ENCODE results near the gene NBEAL2.
"Not testable (repeated sequence)": the region's sequence is repeated elsewhere in the genome, so short reads cannot be mapped to it uniquely, and the experiment has no call there.

DNA sequence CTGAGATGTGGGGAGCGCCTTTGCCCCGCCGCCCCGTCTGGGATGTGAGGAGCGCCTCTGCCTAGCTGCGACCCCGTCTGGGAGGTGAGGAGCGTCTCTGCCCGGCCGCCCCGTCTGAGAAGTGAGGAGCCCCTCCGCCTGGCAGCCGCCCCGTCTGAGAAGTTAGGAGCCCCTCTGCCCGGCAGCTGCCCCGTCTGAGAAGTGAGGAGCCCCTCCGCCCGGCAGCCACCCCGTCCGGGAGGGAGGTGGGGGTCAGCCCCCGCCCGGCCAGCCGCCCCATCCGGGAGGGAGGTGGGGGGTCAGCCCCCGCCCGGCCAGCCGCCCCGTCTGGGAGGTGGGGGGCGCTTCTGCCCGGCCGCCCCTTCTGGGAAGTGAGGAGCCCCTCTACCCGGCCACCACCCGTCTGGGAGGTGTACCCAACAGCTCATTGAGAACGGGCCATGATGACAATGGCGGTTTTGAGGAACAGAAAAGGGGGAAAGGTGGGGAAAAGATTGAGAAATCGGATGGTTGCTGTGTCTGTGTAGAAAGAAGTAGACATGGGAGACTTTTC, 15.4 kb upstream of the NBEAL2 start:
- TF ChIP-seq, protein P1, sequence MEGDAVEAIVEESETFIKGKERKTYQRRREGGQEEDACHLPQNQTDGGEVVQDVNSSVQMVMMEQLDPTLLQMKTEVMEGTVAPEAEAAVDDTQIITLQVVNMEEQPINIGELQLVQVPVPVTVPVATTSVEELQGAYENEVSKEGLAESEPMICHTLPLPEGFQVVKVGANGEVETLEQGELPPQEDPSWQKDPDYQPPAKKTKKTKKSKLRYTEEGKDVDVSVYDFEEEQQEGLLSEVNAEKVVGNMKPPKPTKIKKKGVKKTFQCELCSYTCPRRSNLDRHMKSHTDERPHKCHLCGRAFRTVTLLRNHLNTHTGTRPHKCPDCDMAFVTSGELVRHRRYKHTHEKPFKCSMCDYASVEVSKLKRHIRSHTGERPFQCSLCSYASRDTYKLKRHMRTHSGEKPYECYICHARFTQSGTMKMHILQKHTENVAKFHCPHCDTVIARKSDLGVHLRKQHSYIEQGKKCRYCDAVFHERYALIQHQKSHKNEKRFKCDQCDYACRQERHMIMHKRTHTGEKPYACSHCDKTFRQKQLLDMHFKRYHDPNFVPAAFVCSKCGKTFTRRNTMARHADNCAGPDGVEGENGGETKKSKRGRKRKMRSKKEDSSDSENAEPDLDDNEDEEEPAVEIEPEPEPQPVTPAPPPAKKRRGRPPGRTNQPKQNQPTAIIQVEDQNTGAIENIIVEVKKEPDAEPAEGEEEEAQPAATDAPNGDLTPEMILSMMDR (IDR thresholded peaks at IDR 0.05; ENCODE audit: poor library complexity, severe bottlenecking), result not testable (repeated sequence)
- TF ChIP-seq MXI1 (conservative IDR thresholded peaks at IDR 0.05; ENCODE audit: poor library complexity, severe bottlenecking); EZH2 (IDR thresholded peaks at IDR 0.05; ENCODE audit: borderline replicate concordance, insufficient read depth, low read length, poor library complexity, severe bottlenecking); TAF1 (IDR thresholded peaks at IDR 0.05; ENCODE audit: low read depth); POLR2AphosphoS5 (IDR thresholded peaks at IDR 0.05): not testable (repeated sequence)

Data from neural cell (in vitro differentiated cells).